ENCODE results near the gene PPP1R1B. TPM values are rescaled to one million over a fixed set of nuclear protein-coding genes. Genes with fewer than 3 reads are reported as not detected.

The PPP1R1B gene
- total and polyA plus RNA-seq, 2 donors from 2014 or later: 22.9 to 31.1 TPM

GRCh38 chr17:39612935-39613464, 13.8 kb upstream of the PPP1R1B start:
- no peaks in the 10 kb centered on the region for H3K4me1 ChIP-seq (ENCODE audit: control insufficient read depth in 2 of 3, insufficient read depth in 2 of 3, low read depth in 1 of 3, low read length in 3 of 3)
- H3K4me3 ChIP-seq (ENCODE audit: low read length in 3 of 3): no peak overlapping the region
- DNase-seq: no peak
- intact Hi-C loops (cut with DNase I): no loop called here
- no peak for TF ChIP-seq CTCF (IDR thresholded peaks at IDR 0.05; ENCODE audit: borderline replicate concordance, extremely low read depth, insufficient read depth)
- H3K9ac ChIP-seq (ENCODE audit: low read length in 3 of 3): no peak overlapping the region
- no peaks in the 10 kb centered on the region for H3K9me3 ChIP-seq (ENCODE audit: control insufficient read depth in 2 of 3, insufficient read depth in 1 of 3, low read length in 3 of 3)
- no peak for FAIRE-seq
- H3K36me3 ChIP-seq (ENCODE audit: control insufficient read depth in 2 of 3, insufficient read depth in 3 of 3, low read length in 3 of 3): no peaks in the 10 kb centered on the region
- peaks cover 21% of the 10 kb centered on the region for H3K27me3 ChIP-seq (ENCODE audit: control insufficient read depth, insufficient read depth, low read length)
- no peak overlapping the region for H3K27ac ChIP-seq (ENCODE audit: low read depth in 2 of 2, low read length in 2 of 2)

- Histone ChIP-seq H3K9ac (ENCODE audit: low read length in 3 of 3) (no peak overlapping the region), H3K27ac (ENCODE audit: low read depth in 2 of 2, low read length in 2 of 2) (no peak overlapping the region), H3K4me3 (ENCODE audit: low read length in 3 of 3) (no peak overlapping the region), H3K27me3 (ENCODE audit: control insufficient read depth, insufficient read depth, low read length) (peaks cover 4% of the 10 kb centered on the region), H3K9me3 (ENCODE audit: control insufficient read depth in 2 of 3, insufficient read depth in 1 of 3, low read length in 3 of 3) (no peaks in the 10 kb centered on the region), H3K4me1 (ENCODE audit: control insufficient read depth in 2 of 3, insufficient read depth in 2 of 3, low read depth in 1 of 3, low read length in 3 of 3) (no peaks in the 10 kb centered on the region), H3K36me3 (ENCODE audit: control insufficient read depth in 2 of 3, insufficient read depth in 3 of 3, low read length in 3 of 3) (no peaks in the 10 kb centered on the region)
- no peak for TF ChIP-seq CTCF (IDR thresholded peaks at IDR 0.05; ENCODE audit: borderline replicate concordance, extremely low read depth, insufficient read depth)
- FAIRE-seq (no peak), DNase-seq (no peak)
- intact Hi-C loops (cut with DNase I): no loop called here
Measured at GRCh38 chr17:39614545-39615157, 12.1 kb upstream of the PPP1R1B start.

GRCh38 chr17:39615434-39615833, 11.3 kb upstream of the PPP1R1B start:
- FAIRE-seq (no peak), DNase-seq (peak in 1 of 5 donors; percentile 43)
- no peak overlapping the region for H3K27ac ChIP-seq (ENCODE audit: low read depth in 2 of 2, low read length in 2 of 2)
- peaks cover 2% of the 10 kb centered on the region for H3K27me3 ChIP-seq (ENCODE audit: control insufficient read depth, insufficient read depth, low read length)
- no peak overlapping the region for H3K4me3 ChIP-seq (ENCODE audit: low read length in 3 of 3)
- H3K4me1 ChIP-seq (ENCODE audit: control insufficient read depth in 2 of 3, insufficient read depth in 2 of 3, low read depth in 1 of 3, low read length in 3 of 3): no peaks in the 10 kb centered on the region
- H3K9ac ChIP-seq (ENCODE audit: low read length in 3 of 3): no peak overlapping the region
- intact Hi-C loops (cut with DNase I): no loop called here
- no peak for TF ChIP-seq CTCF (IDR thresholded peaks at IDR 0.05; ENCODE audit: borderline replicate concordance, extremely low read depth, insufficient read depth)
- no peaks in the 10 kb centered on the region for H3K36me3 ChIP-seq (ENCODE audit: control insufficient read depth in 2 of 3, insufficient read depth in 3 of 3, low read length in 3 of 3)
- no peaks in the 10 kb centered on the region for H3K9me3 ChIP-seq (ENCODE audit: control insufficient read depth in 2 of 3, insufficient read depth in 1 of 3, low read length in 3 of 3)

GRCh38 chr17:39617100-39617445, 9.7 kb upstream of the PPP1R1B start:
- Histone ChIP-seq H3K9me3 (ENCODE audit: control insufficient read depth in 2 of 3, insufficient read depth in 1 of 3, low read length in 3 of 3) (no peaks in the 10 kb centered on the region), H3K4me3 (ENCODE audit: low read length in 3 of 3) (no peak overlapping the region), H3K4me1 (ENCODE audit: control insufficient read depth in 2 of 3, insufficient read depth in 2 of 3, low read depth in 1 of 3, low read length in 3 of 3) (peaks cover 0 to 2% (median 1%) of the 10 kb centered on the region in 3 donors), H3K36me3 (ENCODE audit: control insufficient read depth in 2 of 3, insufficient read depth in 3 of 3, low read length in 3 of 3) (no peaks in the 10 kb centered on the region), H3K27ac (ENCODE audit: low read depth in 2 of 2, low read length in 2 of 2) (no peak overlapping the region), H3K27me3 (ENCODE audit: control insufficient read depth, insufficient read depth, low read length) (peaks cover 2% of the 10 kb centered on the region), H3K9ac (ENCODE audit: low read length in 3 of 3) (no peak overlapping the region)
- intact Hi-C loops (cut with DNase I): no loop called here
- no peak for TF ChIP-seq CTCF (IDR thresholded peaks at IDR 0.05; ENCODE audit: borderline replicate concordance, extremely low read depth, insufficient read depth)
- no peak for DNase-seq
- FAIRE-seq: no peak
